GM18508 (cell line): Measurements from ENCODE around the gene HPGDS.

Source experiments
- ATAC-seq: cut with Tn5 transposase; IDR thresholded peaks from one replicate; pipeline ENCODE4 v1.9.1; 2021; ENCODE audit warnings: moderate number of reproducible peaks; ENCODE audit not compliant: insufficient read depth, unreplicated experiment

HPGDS gene

DNA sequence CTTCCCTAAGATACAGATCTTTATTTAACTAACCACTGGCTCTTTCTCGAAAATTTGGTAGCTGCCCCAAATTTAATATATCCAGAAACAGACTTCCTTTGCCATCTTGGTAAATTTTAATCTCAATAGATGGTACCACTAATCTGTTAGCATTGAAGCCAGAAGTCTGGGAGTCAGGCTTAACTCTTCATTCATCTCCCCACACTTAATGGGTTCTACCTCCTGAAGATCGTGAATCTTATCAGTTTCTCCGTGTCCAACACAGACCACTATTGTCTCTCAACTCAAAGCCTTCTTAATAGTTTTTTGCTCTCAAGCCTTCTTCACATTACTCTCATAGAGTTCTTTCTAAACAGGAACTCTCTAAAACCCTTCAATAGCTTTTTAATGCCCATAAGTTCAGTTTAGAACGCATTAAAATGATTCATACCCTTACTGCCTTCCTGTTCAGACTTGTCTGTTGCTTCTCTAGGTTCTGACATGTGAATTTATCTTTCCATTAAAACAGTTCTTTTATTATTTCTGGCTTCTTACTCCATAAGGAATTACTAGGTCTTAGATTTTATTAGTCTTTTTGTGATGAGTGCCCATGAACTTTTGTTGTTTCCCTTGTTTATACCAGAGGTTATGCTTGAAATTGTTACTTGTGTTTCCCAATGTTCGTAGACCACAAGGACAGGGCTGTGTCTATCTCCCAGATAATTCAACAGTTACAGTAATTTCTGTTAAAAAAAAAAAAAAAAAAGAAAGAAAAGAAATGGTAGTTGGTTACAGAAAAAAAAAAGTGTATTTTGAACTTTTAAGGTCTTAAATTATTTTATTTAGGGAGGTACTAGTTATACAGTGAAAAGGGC, 80.2 kb downstream of the HPGDS start:
- ATAC-seq: no peak

DNA sequence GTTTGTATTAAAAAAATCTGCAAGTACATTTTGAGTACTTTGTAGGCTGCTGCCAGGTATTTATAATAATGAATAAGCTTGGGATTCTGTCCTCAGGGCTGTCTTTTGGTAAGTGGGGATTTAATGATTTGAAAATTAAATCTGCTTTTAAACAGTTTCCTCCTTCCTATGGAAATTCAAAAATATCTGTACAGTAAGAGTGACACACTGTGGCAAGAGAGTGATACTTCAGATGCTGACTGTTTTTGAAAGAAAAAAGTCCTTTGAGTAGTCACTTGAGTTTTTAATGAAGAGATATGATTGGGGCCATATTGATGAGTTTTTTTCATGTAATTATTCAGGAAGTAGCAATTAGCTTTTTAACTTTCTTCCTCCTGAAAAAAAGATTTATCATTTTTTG, 85.8 kb downstream of the HPGDS start:
- ATAC-seq: no peak

DNA sequence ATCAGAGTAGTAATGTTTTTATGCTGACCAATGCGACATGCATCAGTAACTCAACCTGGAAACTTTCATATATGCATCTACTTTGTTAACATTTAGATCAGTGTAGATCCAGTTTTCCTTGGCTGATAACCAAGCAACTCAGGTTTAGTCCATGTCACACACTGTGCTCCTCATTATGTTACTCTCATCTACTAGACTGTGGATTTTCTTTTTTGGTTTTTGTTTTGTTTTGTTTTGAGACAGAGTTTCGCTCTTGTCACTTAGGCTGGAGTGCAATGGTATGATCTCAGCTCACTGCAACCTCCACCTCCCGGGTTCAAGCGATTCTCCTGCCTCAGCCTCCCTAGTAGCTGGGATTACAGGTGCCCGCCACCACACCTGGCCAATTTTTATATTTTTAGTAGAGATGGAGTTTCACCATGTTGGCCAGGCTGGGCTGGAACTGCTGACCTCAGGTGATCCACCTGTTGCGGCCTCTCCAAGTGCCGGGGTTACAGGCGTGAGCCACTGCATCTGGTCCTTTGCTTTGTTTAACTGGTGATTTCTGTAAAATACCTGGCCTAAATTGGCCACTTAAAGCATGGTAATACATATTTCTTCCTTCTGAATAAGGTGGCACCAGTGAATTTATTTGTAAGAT, 86.4 kb downstream of the HPGDS start:
- no peak for ATAC-seq

DNA sequence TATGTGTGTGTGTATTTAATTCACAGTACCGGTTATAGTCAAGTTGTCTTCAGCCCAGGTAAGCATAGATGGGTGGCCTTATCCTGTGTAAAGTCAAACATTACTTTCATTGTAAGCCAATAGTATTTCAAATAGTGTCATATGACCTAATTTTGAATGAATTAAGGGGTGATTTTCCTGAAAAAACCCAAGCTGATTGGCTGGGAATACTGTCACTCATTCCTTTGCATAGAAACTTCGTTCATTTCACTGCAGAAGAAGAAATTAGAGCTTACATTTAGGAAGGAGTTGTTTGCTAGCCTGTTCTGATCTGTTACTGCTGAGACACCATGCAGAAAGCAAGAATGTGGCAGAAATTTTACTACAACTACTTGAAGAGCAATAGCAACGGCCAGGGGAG, 89.6 kb downstream of the HPGDS start:
- no peak for ATAC-seq

DNA sequence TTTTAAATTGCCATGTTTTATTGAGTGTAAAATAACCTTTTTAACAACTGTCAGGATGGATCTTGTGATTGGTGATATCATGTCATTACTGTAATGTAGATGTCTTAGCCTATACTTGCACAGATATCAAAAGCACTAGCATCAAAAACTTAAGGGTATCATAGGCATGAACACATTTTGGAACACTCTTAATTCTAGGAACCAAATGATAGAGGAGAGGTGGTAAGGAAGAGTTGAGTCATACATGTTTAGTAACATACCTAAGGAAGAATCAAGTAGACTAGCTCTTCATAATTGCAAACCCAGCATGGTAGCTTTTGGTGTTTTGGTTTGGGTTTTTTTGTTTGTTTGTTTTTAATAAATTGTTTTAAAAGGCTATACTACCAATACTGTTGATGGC, 91.5 kb downstream of the HPGDS start:
- no peak for ATAC-seq
